ENCODE results near the gene FOSL2.

DNA sequence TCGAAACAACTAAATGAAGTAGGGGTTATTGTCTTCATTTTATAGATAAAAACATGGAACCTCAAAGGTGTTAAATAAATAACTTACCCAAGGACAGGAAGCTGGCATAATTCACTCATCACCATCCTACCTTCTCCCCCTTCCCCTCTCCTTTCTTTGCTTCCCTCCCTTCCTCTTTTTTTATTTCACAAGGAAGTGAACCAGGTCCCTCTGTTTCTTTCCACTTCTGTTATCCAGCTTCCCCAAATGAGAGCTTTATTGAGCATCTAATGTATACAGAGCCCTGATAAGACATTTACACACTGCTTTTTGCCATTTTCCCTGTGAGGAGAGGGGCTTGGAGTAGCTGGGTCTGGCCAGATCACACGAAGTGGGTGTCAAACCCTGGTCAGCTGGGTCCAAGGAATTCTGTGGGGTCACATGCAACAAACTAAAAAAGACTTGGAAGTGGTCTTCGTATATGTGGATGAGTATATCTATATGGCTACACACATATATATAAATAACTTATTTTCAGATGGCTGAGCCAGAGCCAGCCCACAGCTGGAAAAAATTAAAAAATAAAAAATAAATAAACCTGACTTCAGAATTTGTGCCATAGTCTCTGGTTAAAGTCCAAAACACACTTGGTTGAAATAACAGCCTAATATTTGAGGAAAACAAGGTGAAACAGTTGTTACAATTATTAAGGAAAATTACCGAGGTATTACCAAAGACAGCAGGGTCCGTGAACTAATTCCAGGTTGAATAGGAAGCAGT lies 49.3 kb upstream of the FOSL2 start:
- TF ChIP-seq JUN (CRISPR knock-in tag; IDR thresholded peaks at IDR 0.05) = no peak
- TF ChIP-seq FOXJ3 (CRISPR knock-in tag; IDR thresholded peaks at IDR 0.05; ENCODE audit: borderline replicate concordance) = no peak
- no peak for TF ChIP-seq NR3C1 (CRISPR knock-in tag; conservative IDR thresholded peaks at IDR 0.05; ENCODE audit: low read depth)
- TF ChIP-seq, protein P1, sequence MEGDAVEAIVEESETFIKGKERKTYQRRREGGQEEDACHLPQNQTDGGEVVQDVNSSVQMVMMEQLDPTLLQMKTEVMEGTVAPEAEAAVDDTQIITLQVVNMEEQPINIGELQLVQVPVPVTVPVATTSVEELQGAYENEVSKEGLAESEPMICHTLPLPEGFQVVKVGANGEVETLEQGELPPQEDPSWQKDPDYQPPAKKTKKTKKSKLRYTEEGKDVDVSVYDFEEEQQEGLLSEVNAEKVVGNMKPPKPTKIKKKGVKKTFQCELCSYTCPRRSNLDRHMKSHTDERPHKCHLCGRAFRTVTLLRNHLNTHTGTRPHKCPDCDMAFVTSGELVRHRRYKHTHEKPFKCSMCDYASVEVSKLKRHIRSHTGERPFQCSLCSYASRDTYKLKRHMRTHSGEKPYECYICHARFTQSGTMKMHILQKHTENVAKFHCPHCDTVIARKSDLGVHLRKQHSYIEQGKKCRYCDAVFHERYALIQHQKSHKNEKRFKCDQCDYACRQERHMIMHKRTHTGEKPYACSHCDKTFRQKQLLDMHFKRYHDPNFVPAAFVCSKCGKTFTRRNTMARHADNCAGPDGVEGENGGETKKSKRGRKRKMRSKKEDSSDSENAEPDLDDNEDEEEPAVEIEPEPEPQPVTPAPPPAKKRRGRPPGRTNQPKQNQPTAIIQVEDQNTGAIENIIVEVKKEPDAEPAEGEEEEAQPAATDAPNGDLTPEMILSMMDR (IDR thresholded peaks at IDR 0.05) = no peak
- TF ChIP-seq ZNF232 (CRISPR knock-in tag; IDR thresholded peaks at IDR 0.05) = no peak
- no peak for TF ChIP-seq ZNF317 (CRISPR knock-in tag; IDR thresholded peaks at IDR 0.05; ENCODE audit: borderline replicate concordance, low read depth)
- no peak for TF ChIP-seq ETV6 (CRISPR knock-in tag; IDR thresholded peaks at IDR 0.05)
- no peak for TF ChIP-seq ZNF263 (CRISPR knock-in tag; IDR thresholded peaks at IDR 0.05; ENCODE audit: low read depth)
